HepG2 (cell line): ENCODE measurements around the gene TM4SF18. TPM values are rescaled to one million over a fixed set of nuclear protein-coding genes. Genes with fewer than 3 reads are reported as not detected.
A peak's percentile ranks its signal among the peaks of the same experiment; 100 is the strongest.

Experiments used
- ATAD3A ChIP-seq: sonication (generic); formaldehyde crosslinking; IDR thresholded peaks from 2 replicates; pipeline ENCODE4 v1.4.0; 2020; ENCODE audit warnings: missing genetic modification reagents
- ATF4 ChIP-seq, 2 experiments: fragments of 450-650 bp in 1 of 2; sonication (generic) in 1 of 2; formaldehyde crosslinking; IDR thresholded peaks; 2 replicates each; pipeline versions ENCODE4 v1.5.0 to v1.8.0; 2020 to 2022; ENCODE audit warnings: mild to moderate bottlenecking in 1 of 2, missing genetic modification reagents in 1 of 2
- CREB1 ChIP-seq, 2 experiments: fragments of 450-650 bp in 1 of 2; IDR thresholded peaks; 2 replicates each; pipeline ENCODE4 v1.6.1; 2016 to 2017; ENCODE audit warnings: control low read depth in 1 of 2, mild to moderate bottlenecking in 1 of 2, missing compliant biosample characterization in 1 of 2, missing genetic modification characterization in 1 of 2
- FOXA3 ChIP-seq: IDR thresholded peaks from 2 replicates; pipeline ENCODE4 v1.6.1; 2016; ENCODE audit warnings: missing genetic modification reagents, missing compliant biosample characterization
- HDAC1 ChIP-seq: sonication (generic); formaldehyde crosslinking; IDR thresholded peaks from 2 replicates; pipeline ENCODE4 v1.5.1; 2020; ENCODE audit warnings: mild to moderate bottlenecking, missing genetic modification reagents
- HMGXB4 ChIP-seq, 2 experiments: sonication (generic) in 1 of 2; formaldehyde crosslinking in 1 of 2; IDR thresholded peaks; 2 replicates each; pipeline versions ENCODE4 v1.4.0 to v1.6.1; 2018 to 2020; ENCODE audit warnings: missing genetic modification reagents in 2 of 2, borderline replicate concordance in 1 of 2, low read depth in 1 of 2, mild to moderate bottlenecking in 1 of 2, missing biosample characterization in 1 of 2
- HNF1A ChIP-seq, 2 experiments: sonication (generic) in 1 of 2; formaldehyde crosslinking in 1 of 2; IDR thresholded peaks; 2 replicates each; pipeline versions ENCODE4 v1.4.0 to v1.6.1; 2016 to 2020; ENCODE audit warnings: borderline replicate concordance in 1 of 2, low read depth in 1 of 2, mild to moderate bottlenecking in 1 of 2, missing genetic modification reagents in 1 of 2
- ISL2 ChIP-seq: sonication (generic); formaldehyde crosslinking; IDR thresholded peaks from 2 replicates; pipeline ENCODE4 v1.5.0; 2020; ENCODE audit warnings: missing genetic modification reagents
- KDM6A ChIP-seq: IDR thresholded peaks from 2 replicates; pipeline ENCODE4 v1.6.1; 2016; ENCODE audit warnings: low read depth
- KLF16 ChIP-seq, 2 experiments: sonication (generic) in 1 of 2; formaldehyde crosslinking in 1 of 2; IDR thresholded peaks; 2 replicates each; pipeline versions ENCODE4 v1.6.1 to v1.8.0; 2016 to 2023; ENCODE audit warnings: missing genetic modification reagents in 2 of 2, missing compliant biosample characterization in 1 of 2
- MIER3 ChIP-seq: IDR thresholded peaks from 2 replicates; pipeline ENCODE4 v1.6.1; 2016; ENCODE audit warnings: missing compliant biosample characterization, borderline replicate concordance
- NFE2L1 ChIP-seq: sonication (generic); formaldehyde crosslinking; IDR thresholded peaks from 2 replicates; pipeline ENCODE4 v1.4.0; 2020; ENCODE audit warnings: missing genetic modification reagents, mild to moderate bottlenecking, borderline replicate concordance
- NR2F6 ChIP-seq, 2 experiments: IDR thresholded peaks; 2 replicates each; pipeline ENCODE4 v1.6.1; 2016; ENCODE audit warnings: antibody characterized with exemption in 1 of 2, mild to moderate bottlenecking in 1 of 2
- POLR2A ChIP-seq, 2 experiments: IDR thresholded peaks; 2 replicates each; pipeline ENCODE4 v1.6.1; 2011; ENCODE audit warnings: low read depth in 2 of 2, low read length in 2 of 2, mild to moderate bottlenecking in 1 of 2, moderate library complexity in 1 of 2; ENCODE audit not compliant: insufficient read depth in 1 of 2
- POLR2AphosphoS2 ChIP-seq: IDR thresholded peaks from 2 replicates; pipeline ENCODE4 v1.6.1; 2011; ENCODE audit warnings: low read depth, low read length, improper control_type of control experiment
- POLR2G ChIP-seq: fragments of 200-400 bp; formaldehyde crosslinking; IDR thresholded peaks from 2 replicates; pipeline ENCODE4 v1.6.1; 2018; ENCODE audit warnings: mild to moderate bottlenecking, low read depth, low read length, moderate library complexity
- PPARG ChIP-seq: conservative IDR thresholded peaks from 2 replicates; pipeline ENCODE4 v1.6.1; 2016; ENCODE audit warnings: missing biosample characterization, missing genetic modification reagents
- TGIF2 ChIP-seq: IDR thresholded peaks from 2 replicates; pipeline ENCODE4 v1.6.1; 2016; ENCODE audit warnings: control low read depth, missing compliant biosample characterization
- ZGPAT ChIP-seq: IDR thresholded peaks from 2 replicates; pipeline ENCODE4 v1.6.1; 2016; ENCODE audit warnings: mild to moderate bottlenecking
- polyA plus RNA-seq, 8 experiments: library from polyadenylated mRNA; depleted of rRNA in 3 of 8; stranded (reverse) in 7 of 8; unstranded in 1 of 8; fragments of >200 nt; fragmentation: Illumina TruSeq in 4 of 8; extraction: Trizol in 4 of 8; gene quantifications; 2 replicates each; pipeline versions ENCODE4 v1.2.1 to v1.2.3, GENCODE V29; 2011 to 2016; ENCODE audit warnings: low read depth in 4 of 8, missing spikeins in 1 of 8, mixed read lengths in 1 of 8; ENCODE audit not compliant: insufficient read depth in 1 of 8
- total RNA-seq, 5 experiments: library from RNA; depleted of rRNA; stranded (reverse); fragments of >200 nt; fragmentation: Illumina TruSeq; extraction: Trizol; gene quantifications; 2 replicates each; pipeline ENCODE4 v1.2.3, GENCODE V29; 2016; ENCODE audit warnings: low read depth in 1 of 5

TM4SF18 gene
- total and polyA plus RNA-seq, 2 of the 13 experiments (the other 11 are each of a cell fraction or from before 2014, with no cell fraction given), result 0.15 TPM; not detected in 1

GRCh38 chr3:149368674-149369497 is 35.5 kb upstream of the TM4SF18 start (continued):
- TF ChIP-seq HMGXB4 (CRISPR knock-in tag; IDR thresholded peaks at IDR 0.05; ENCODE audit: borderline replicate concordance in 1 of 2, low read depth in 1 of 2) (no peak), FOXA3 (CRISPR knock-in tag) (peak; percentile 86), POLR2G (peak; percentile 61), NR2F6 (IDR thresholded peaks at IDR 0.05) (peak; percentile 40), NR2F6 (CRISPR knock-in tag; IDR thresholded peaks at IDR 0.05) (peak; percentile 10; the same call in 1 of the 2 replicates), ATF4 (CRISPR knock-in tag; IDR thresholded peaks at IDR 0.05) (peak in 1 of 2 experiments; percentile 35; a peak in 1 of 4 replicates), POLR2A (IDR thresholded peaks at IDR 0.05; ENCODE audit: insufficient read depth in 1 of 2, low read depth in 2 of 2, low read length in 2 of 2) (peak; percentile 48 to 62; a peak in 2 of 4 replicates), NFE2L1 (no peak), ATAD3A (CRISPR knock-in tag) (no peak), ISL2 (CRISPR knock-in tag) (peak; percentile 79; the same call in 1 of the 2 replicates), KLF16 (CRISPR knock-in tag; IDR thresholded peaks at IDR 0.05) (peak in 1 of 2 experiments; percentile 66; a peak in 1 of 4 replicates), HNF1A (IDR thresholded peaks at IDR 0.05; ENCODE audit: low read depth) (0 out of 2 replicates have a peak, but pooled peaks have one; percentile 53), HNF1A (CRISPR knock-in tag; IDR thresholded peaks at IDR 0.05; ENCODE audit: borderline replicate concordance) (no peak; the same call in 1 of the 2 replicates), MIER3 (CRISPR knock-in tag) (0 out of 2 replicates have a peak, but pooled peaks have one; percentile 37), HDAC1 (CRISPR knock-in tag) (peak; percentile 25; the same call in 1 of the 2 replicates), ZGPAT (CRISPR knock-in tag) (peak; percentile 52), PPARG (peak; percentile 60; the same call in 1 of the 2 replicates), POLR2AphosphoS2 (peak; percentile 82; the same call in 1 of the 2 replicates), TGIF2 (peak; percentile 80; the same call in 1 of the 2 replicates), CREB1 (IDR thresholded peaks at IDR 0.05) (no peak), CREB1 (CRISPR knock-in tag; IDR thresholded peaks at IDR 0.05) (peak; percentile 63; the same call in 1 of the 2 replicates), KDM6A (peak; percentile 46; the same call in 1 of the 2 replicates)
